ENCODE measurements around the gene ABLIM3. TPM values are rescaled to one million over a fixed set of nuclear protein-coding genes. Genes with fewer than 3 reads are reported as not detected.

The ABLIM3 gene
- total and polyA plus RNA-seq, 10 of the 15 experiments (the other 5 are each of a cell fraction or from before 2014, with no cell fraction given) = 0.03 TPM; not detected in 9

- Histone ChIP-seq H3K4me3 (no peak overlapping the region), H2AFZ (ENCODE audit: control insufficient read depth, low read depth, low read length) (no peak overlapping the region), H3K36me3 (ENCODE audit: control insufficient read depth in 2 of 2, insufficient read depth in 2 of 2, low read length in 1 of 2) (no peaks in the 10 kb centered on the region), H3K9ac (ENCODE audit: control insufficient read depth, insufficient read depth, low read length) (no peak overlapping the region), H3K27me3 (replicated peaks in 1 of 2; ENCODE audit: control insufficient read depth in 2 of 2, insufficient read depth in 2 of 2, low read length in 1 of 2) (peaks cover 0 to 5% of the 10 kb centered on the region in 2 experiments; a peak in 1 of 4 replicates), H3K27ac (ENCODE audit: control insufficient read depth, insufficient read depth) (no peak overlapping the region), H3K4me2 (ENCODE audit: control insufficient read depth, insufficient read depth) (no peak overlapping the region), H3K4me1 (ENCODE audit: control insufficient read depth, insufficient read depth, low read length) (no peaks in the 10 kb centered on the region), H3K79me2 (ENCODE audit: control insufficient read depth, insufficient read depth, low read length) (no peaks in the 10 kb centered on the region), H4K20me1 (ENCODE audit: control insufficient read depth, insufficient read depth) (no peaks in the 10 kb centered on the region), H3K9me3 (replicated peaks; ENCODE audit: control insufficient read depth, insufficient read depth, low read length) (no peaks in the 10 kb centered on the region)
- ChIA-PET SMC1A (ENCODE audit: uncharacterized antibody, unreplicated experiment) (interaction anchor here (1.4 kb wide), 1 partner anchor 15 kb away, joined by 3 read pairs; no protein-coding TSS in a partner anchor), CTCF (no interaction called here), RAD21 (ENCODE audit: unreplicated experiment) (no interaction called here), POLR2A (no interaction called here)
- WGBS (ENCODE audit: insufficient coverage, insufficient replicate concordance, low lambda C conversion rate, missing lambda C conversion rate) = 0% methylated on average over 1 of the region's 1 CpG
- FAIRE-seq (no peak), DNase-seq (ENCODE audit: low read depth, low spot score) (no peak), ATAC-seq (no peak)
- in situ Hi-C loops (cut with MboI) (no loop called here), intact Hi-C loops (cut with micrococcal nuclease; ENCODE audit: unreplicated experiment) (no loop called here)
- no TSS peak for BruUV-seq (replicated peaks)
- no peak for TF ChIP-seq CTCF (IDR thresholded peaks at IDR 0.05 in 2 of 3, conservative IDR thresholded peaks at IDR 0.05 in 1 of 3; ENCODE audit: control insufficient read depth in 2 of 3, extremely low read depth in 1 of 3, insufficient read depth in 1 of 3, low read depth in 3 of 3, low read length in 3 of 3)
- no peak for TF ChIP-seq RB1 (IDR thresholded peaks at IDR 0.05; ENCODE audit: borderline replicate concordance)
- TF ChIP-seq ZBED1 (IDR thresholded peaks at IDR 0.05; ENCODE audit: borderline replicate concordance) = no peak
- no peak for TF ChIP-seq STAT3 (IDR thresholded peaks at IDR 0.05; ENCODE audit: low read depth, low read length)
- TF ChIP-seq PML (IDR thresholded peaks at IDR 0.05; ENCODE audit: low read length) = no peak
- TF ChIP-seq SRF (IDR thresholded peaks at IDR 0.05; ENCODE audit: low read depth in 2 of 2, low read length in 2 of 2) = no peak
- TF ChIP-seq, protein P1, sequence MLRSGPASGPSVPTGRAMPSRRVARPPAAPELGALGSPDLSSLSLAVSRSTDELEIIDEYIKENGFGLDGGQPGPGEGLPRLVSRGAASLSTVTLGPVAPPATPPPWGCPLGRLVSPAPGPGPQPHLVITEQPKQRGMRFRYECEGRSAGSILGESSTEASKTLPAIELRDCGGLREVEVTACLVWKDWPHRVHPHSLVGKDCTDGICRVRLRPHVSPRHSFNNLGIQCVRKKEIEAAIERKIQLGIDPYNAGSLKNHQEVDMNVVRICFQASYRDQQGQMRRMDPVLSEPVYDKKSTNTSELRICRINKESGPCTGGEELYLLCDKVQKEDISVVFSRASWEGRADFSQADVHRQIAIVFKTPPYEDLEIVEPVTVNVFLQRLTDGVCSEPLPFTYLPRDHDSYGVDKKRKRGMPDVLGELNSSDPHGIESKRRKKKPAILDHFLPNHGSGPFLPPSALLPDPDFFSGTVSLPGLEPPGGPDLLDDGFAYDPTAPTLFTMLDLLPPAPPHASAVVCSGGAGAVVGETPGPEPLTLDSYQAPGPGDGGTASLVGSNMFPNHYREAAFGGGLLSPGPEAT (IDR thresholded peaks at IDR 0.05; ENCODE audit: low read depth) = no peak
- no peak for TF ChIP-seq LARP7 (IDR thresholded peaks at IDR 0.05)
- TF ChIP-seq, protein P2, sequence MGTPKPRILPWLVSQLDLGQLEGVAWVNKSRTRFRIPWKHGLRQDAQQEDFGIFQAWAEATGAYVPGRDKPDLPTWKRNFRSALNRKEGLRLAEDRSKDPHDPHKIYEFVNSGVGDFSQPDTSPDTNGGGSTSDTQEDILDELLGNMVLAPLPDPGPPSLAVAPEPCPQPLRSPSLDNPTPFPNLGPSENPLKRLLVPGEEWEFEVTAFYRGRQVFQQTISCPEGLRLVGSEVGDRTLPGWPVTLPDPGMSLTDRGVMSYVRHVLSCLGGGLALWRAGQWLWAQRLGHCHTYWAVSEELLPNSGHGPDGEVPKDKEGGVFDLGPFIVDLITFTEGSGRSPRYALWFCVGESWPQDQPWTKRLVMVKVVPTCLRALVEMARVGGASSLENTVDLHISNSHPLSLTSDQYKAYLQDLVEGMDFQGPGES (IDR thresholded peaks at IDR 0.05) = no peak
- no peak for TF ChIP-seq KLF5 (IDR thresholded peaks at IDR 0.05; ENCODE audit: partially characterized antibody)
Observed at GRCh38 chr5:149280124-149280523, 138.8 kb downstream of the ABLIM3 start.
